ENCODE results near the gene GRIK4.

The GRIK4 gene

GRCh38 chr11:120972621-120973020, 461.1 kb downstream of the GRIK4 start:
- no peak overlapping the region for H3K4me2 ChIP-seq
- H2AFZ ChIP-seq (ENCODE audit: low read depth) = no peak overlapping the region
- H3K4me3 ChIP-seq (IDR thresholded peaks at IDR 0.05; ENCODE audit: insufficient read depth, low read depth, low read length) = no peak overlapping the region
- H3K27me3 ChIP-seq (ENCODE audit: insufficient read depth, low read depth) = no peaks in the 10 kb centered on the region
- H3K9ac ChIP-seq = no peak overlapping the region
- H4K20me1 ChIP-seq (ENCODE audit: insufficient read depth) = no peaks in the 10 kb centered on the region
- no peaks in the 10 kb centered on the region for H3K4me1 ChIP-seq (ENCODE audit: low read depth, poor library complexity, severe bottlenecking)
- no peak overlapping the region for H3K27ac ChIP-seq
- H3K36me3 ChIP-seq (ENCODE audit: insufficient read depth) = no peaks in the 10 kb centered on the region
- TF ChIP-seq CTCF (conservative IDR thresholded peaks at IDR 0.05; ENCODE audit: low read depth, low read length) = no peak
- H3K79me2 ChIP-seq (ENCODE audit: insufficient read depth, low read depth) = no peaks in the 10 kb centered on the region

GRCh38 chr11:120973501-120973900, 462.0 kb downstream of the GRIK4 start:
- Histone ChIP-seq H3K9ac (no peak overlapping the region), H3K79me2 (ENCODE audit: insufficient read depth, low read depth) (no peaks in the 10 kb centered on the region), H3K4me2 (no peak overlapping the region), H3K27me3 (ENCODE audit: insufficient read depth, low read depth) (no peaks in the 10 kb centered on the region), H3K27ac (no peak overlapping the region), H4K20me1 (ENCODE audit: insufficient read depth) (no peaks in the 10 kb centered on the region), H3K36me3 (ENCODE audit: insufficient read depth) (no peaks in the 10 kb centered on the region), H3K4me1 (ENCODE audit: low read depth, poor library complexity, severe bottlenecking) (no peaks in the 10 kb centered on the region), H3K4me3 (IDR thresholded peaks at IDR 0.05; ENCODE audit: insufficient read depth, low read depth, low read length) (no peak overlapping the region), H2AFZ (ENCODE audit: low read depth) (no peak overlapping the region)
- no peak for TF ChIP-seq CTCF (conservative IDR thresholded peaks at IDR 0.05; ENCODE audit: low read depth, low read length)

GRCh38 chr11:120974466-120974865, 462.9 kb downstream of the GRIK4 start:
- Histone ChIP-seq H3K9ac (no peak overlapping the region), H3K36me3 (ENCODE audit: insufficient read depth) (no peaks in the 10 kb centered on the region), H4K20me1 (ENCODE audit: insufficient read depth) (no peaks in the 10 kb centered on the region), H3K79me2 (ENCODE audit: insufficient read depth, low read depth) (no peaks in the 10 kb centered on the region), H3K27ac (no peak overlapping the region), H3K4me3 (IDR thresholded peaks at IDR 0.05; ENCODE audit: insufficient read depth, low read depth, low read length) (no peak overlapping the region), H2AFZ (ENCODE audit: low read depth) (no peak overlapping the region), H3K4me1 (ENCODE audit: low read depth, poor library complexity, severe bottlenecking) (no peaks in the 10 kb centered on the region), H3K4me2 (no peak overlapping the region), H3K27me3 (ENCODE audit: insufficient read depth, low read depth) (no peaks in the 10 kb centered on the region)
- TF ChIP-seq CTCF (conservative IDR thresholded peaks at IDR 0.05; ENCODE audit: low read depth, low read length) = no peak

- H3K9ac ChIP-seq = no peak overlapping the region
- H3K4me2 ChIP-seq = no peak overlapping the region
- no peak overlapping the region for H2AFZ ChIP-seq (ENCODE audit: low read depth)
- no peak for TF ChIP-seq CTCF (conservative IDR thresholded peaks at IDR 0.05; ENCODE audit: low read depth, low read length)
- no peaks in the 10 kb centered on the region for H3K27me3 ChIP-seq (ENCODE audit: insufficient read depth, low read depth)
- H3K79me2 ChIP-seq (ENCODE audit: insufficient read depth, low read depth) = no peaks in the 10 kb centered on the region
- no peak overlapping the region for H3K27ac ChIP-seq
- no peak overlapping the region for H3K4me3 ChIP-seq (IDR thresholded peaks at IDR 0.05; ENCODE audit: insufficient read depth, low read depth, low read length)
- H4K20me1 ChIP-seq (ENCODE audit: insufficient read depth) = no peaks in the 10 kb centered on the region
- no peaks in the 10 kb centered on the region for H3K36me3 ChIP-seq (ENCODE audit: insufficient read depth)
- no peaks in the 10 kb centered on the region for H3K4me1 ChIP-seq (ENCODE audit: low read depth, poor library complexity, severe bottlenecking)
Measured at GRCh38 chr11:120974965-120975364, 463.4 kb downstream of the GRIK4 start.
